SJSA1 (cell line): Measurements from ENCODE around the gene C11orf65. TPM values are rescaled to one million over a fixed set of nuclear protein-coding genes. Genes with fewer than 3 reads are reported as not detected.

Source experiments
- DNase-seq, 2 experiments: peaks; one replicate each; pipeline ENCODE4 v3.0.0-alpha.2; 2015 to 2020; ENCODE audit warnings: low spot score in 2 of 2, low read depth in 1 of 2
- H3K27ac ChIP-seq: fragments of 250-450 bp; sonication (Bioruptor Pico); 2 replicates; pipeline ENCODE4 v1.5.1; 2020; ENCODE audit warnings: mild to moderate bottlenecking, moderate library complexity
- H3K27me3 ChIP-seq: fragments of 250-450 bp; sonication (Bioruptor Pico); replicated peaks from 2 replicates; pipeline ENCODE4 v1.5.1; 2020; ENCODE audit warnings: mild to moderate bottlenecking, moderate library complexity
- H3K36me3 ChIP-seq: fragments of 250-450 bp; sonication (Bioruptor Pico); 2 replicates; pipeline ENCODE4 v1.5.1; 2020; ENCODE audit warnings: mild to moderate bottlenecking
- H3K4me1 ChIP-seq: fragments of 250-450 bp; sonication (Bioruptor Pico); replicated peaks from 2 replicates; pipeline ENCODE4 v1.6.1; 2021; ENCODE audit warnings: mild to moderate bottlenecking
- H3K4me3 ChIP-seq: fragments of 250-450 bp; sonication (Bioruptor Pico); 2 replicates; pipeline ENCODE4 v1.5.1; 2020; ENCODE audit warnings: mild to moderate bottlenecking
- H3K9me3 ChIP-seq: fragments of 250-450 bp; sonication (Bioruptor Pico); replicated peaks from 2 replicates; pipeline ENCODE4 v1.5.1; 2020; ENCODE audit warnings: mild to moderate bottlenecking
- total RNA-seq: library from RNA; depleted of rRNA; stranded (reverse); fragments of >200 nt; shearing (Covaris generic); gene quantifications from 2 replicates; pipeline ENCODE4 v1.2.3, GENCODE V29; 2014

C11orf65 gene
- total RNA-seq, 1 experiment from 2014 or later = not detected

GRCh38 chr11:108370990-108371389, 96.3 kb downstream of the C11orf65 start:
- Histone ChIP-seq H3K4me1 (no peaks in the 10 kb centered on the region), H3K27ac (no peak overlapping the region), H3K9me3 (no peaks in the 10 kb centered on the region), H3K27me3 (no peaks in the 10 kb centered on the region), H3K4me3 (no peak overlapping the region), H3K36me3 (no peaks in the 10 kb centered on the region)
- DNase-seq = no peak

DNA sequence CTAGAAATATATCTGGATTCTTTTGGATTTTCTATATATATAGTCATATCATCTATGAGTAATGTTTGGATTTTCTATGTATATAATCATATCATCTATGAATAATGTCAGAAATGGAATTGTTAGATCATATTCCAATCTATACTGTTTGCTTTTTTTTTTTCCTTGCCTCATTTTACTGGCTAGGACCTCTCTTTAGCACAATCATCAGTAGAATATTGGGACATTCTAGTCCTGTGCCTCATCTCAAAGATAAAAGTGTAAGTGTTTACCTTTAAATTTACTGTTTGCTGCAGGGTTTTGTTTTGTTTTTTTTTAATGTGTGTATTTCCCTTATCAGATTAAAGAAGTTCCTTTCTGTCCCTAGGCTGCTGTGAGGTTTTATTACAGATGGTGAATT, 97.0 kb downstream of the C11orf65 start:
- H3K36me3 ChIP-seq = no peaks in the 10 kb centered on the region
- DNase-seq = no peak
- no peak overlapping the region for H3K27ac ChIP-seq
- H3K27me3 ChIP-seq = no peaks in the 10 kb centered on the region
- H3K4me1 ChIP-seq = no peaks in the 10 kb centered on the region
- H3K4me3 ChIP-seq = no peak overlapping the region
- no peaks in the 10 kb centered on the region for H3K9me3 ChIP-seq

GRCh38 chr11:108369064-108369463, 98.3 kb downstream of the C11orf65 start:
- Histone ChIP-seq H3K4me1 (0 out of 2 replicates have a peak, but pooled peaks cover 7% of the 10 kb centered on the region), H3K36me3 (no peaks in the 10 kb centered on the region), H3K27ac (no peak overlapping the region), H3K27me3 (no peaks in the 10 kb centered on the region), H3K4me3 (no peak overlapping the region), H3K9me3 (no peaks in the 10 kb centered on the region)
- no peak for DNase-seq

DNA sequence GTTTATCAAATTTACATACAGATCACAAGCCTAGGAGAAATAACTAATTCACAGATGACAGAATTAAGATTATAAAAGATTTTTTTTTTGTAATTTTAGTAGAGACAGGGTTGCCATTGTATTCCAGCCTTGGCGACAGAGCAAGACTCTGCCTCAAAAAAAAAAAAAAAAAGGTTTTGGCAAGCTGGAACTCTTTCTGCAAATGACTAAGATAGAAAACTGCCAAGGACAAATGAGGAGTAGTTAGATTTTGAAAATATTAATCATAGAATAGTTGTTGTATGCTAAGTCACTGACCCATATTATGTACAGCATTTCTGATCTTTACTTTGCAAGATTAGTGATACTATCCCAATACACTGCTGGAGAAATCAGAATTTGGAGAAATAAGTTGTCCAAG, 99.2 kb downstream of the C11orf65 start:
- H3K27me3 ChIP-seq = no peaks in the 10 kb centered on the region
- DNase-seq = no peak
- H3K4me3 ChIP-seq = no peak overlapping the region
- no peaks in the 10 kb centered on the region for H3K36me3 ChIP-seq
- H3K9me3 ChIP-seq = no peaks in the 10 kb centered on the region
- no peak overlapping the region for H3K27ac ChIP-seq
- peaks cover 12% of the 10 kb centered on the region; the same call in 1 of the 2 replicates for H3K4me1 ChIP-seq

GRCh38 chr11:108364159-108364558, 103.2 kb downstream of the C11orf65 start:
- H3K36me3 ChIP-seq = no peaks in the 10 kb centered on the region
- no peaks in the 10 kb centered on the region for H3K9me3 ChIP-seq
- no peak overlapping the region for H3K4me3 ChIP-seq
- H3K27me3 ChIP-seq = no peaks in the 10 kb centered on the region
- H3K4me1 ChIP-seq = peaks cover 12% of the 10 kb centered on the region; the same call in 1 of the 2 replicates
- DNase-seq = no peak
- no peak overlapping the region for H3K27ac ChIP-seq

GRCh38 chr11:108351468-108351867, 115.9 kb downstream of the C11orf65 start:
- Histone ChIP-seq H3K9me3 (no peaks in the 10 kb centered on the region), H3K36me3 (peaks cover 7% of the 10 kb centered on the region), H3K27ac (no peak overlapping the region), H3K4me3 (no peak overlapping the region), H3K4me1 (no peaks in the 10 kb centered on the region), H3K27me3 (no peaks in the 10 kb centered on the region)
- no peak for DNase-seq

GRCh38 chr11:108346451-108346850, 120.9 kb downstream of the C11orf65 start:
- no peak for DNase-seq
- no peaks in the 10 kb centered on the region for H3K27me3 ChIP-seq
- H3K27ac ChIP-seq = no peak overlapping the region
- H3K4me1 ChIP-seq = no peaks in the 10 kb centered on the region
- H3K9me3 ChIP-seq = no peaks in the 10 kb centered on the region
- H3K36me3 ChIP-seq = no peaks in the 10 kb centered on the region
- no peak overlapping the region for H3K4me3 ChIP-seq

DNA sequence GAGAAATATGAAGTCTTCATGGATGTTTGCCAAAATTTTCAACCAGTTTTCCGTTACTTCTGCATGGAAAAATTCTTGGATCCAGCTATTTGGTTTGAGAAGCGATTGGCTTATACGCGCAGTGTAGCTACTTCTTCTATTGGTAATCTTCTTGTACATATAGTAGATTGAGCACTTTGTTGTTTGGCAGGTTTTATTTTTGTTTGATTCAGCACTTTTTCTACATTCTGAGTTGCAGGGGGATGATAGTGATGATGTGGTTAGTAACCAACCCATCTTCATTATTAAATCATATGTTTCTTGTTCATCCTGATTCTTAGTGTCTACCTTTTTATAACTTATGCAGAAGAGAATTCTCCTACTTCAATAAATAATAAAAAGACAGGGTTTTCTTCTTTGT, 121.6 kb downstream of the C11orf65 start:
- no peaks in the 10 kb centered on the region for H3K36me3 ChIP-seq
- no peaks in the 10 kb centered on the region for H3K4me1 ChIP-seq
- DNase-seq = no peak
- no peaks in the 10 kb centered on the region for H3K9me3 ChIP-seq
- H3K27ac ChIP-seq = no peak overlapping the region
- no peak overlapping the region for H3K4me3 ChIP-seq
- H3K27me3 ChIP-seq = no peaks in the 10 kb centered on the region

GRCh38 chr11:108343714-108344113, 123.6 kb downstream of the C11orf65 start:
- H3K4me1 ChIP-seq = no peaks in the 10 kb centered on the region
- H3K27ac ChIP-seq = no peak overlapping the region
- H3K27me3 ChIP-seq = no peaks in the 10 kb centered on the region
- no peaks in the 10 kb centered on the region for H3K9me3 ChIP-seq
- H3K4me3 ChIP-seq = no peak overlapping the region
- DNase-seq = no peak
- no peaks in the 10 kb centered on the region for H3K36me3 ChIP-seq

GRCh38 chr11:108341654-108342053, 125.7 kb downstream of the C11orf65 start:
- no peak for DNase-seq
- Histone ChIP-seq H3K4me1 (no peaks in the 10 kb centered on the region), H3K4me3 (no peak overlapping the region), H3K36me3 (no peaks in the 10 kb centered on the region), H3K9me3 (no peaks in the 10 kb centered on the region), H3K27me3 (no peaks in the 10 kb centered on the region), H3K27ac (no peak overlapping the region)

DNA sequence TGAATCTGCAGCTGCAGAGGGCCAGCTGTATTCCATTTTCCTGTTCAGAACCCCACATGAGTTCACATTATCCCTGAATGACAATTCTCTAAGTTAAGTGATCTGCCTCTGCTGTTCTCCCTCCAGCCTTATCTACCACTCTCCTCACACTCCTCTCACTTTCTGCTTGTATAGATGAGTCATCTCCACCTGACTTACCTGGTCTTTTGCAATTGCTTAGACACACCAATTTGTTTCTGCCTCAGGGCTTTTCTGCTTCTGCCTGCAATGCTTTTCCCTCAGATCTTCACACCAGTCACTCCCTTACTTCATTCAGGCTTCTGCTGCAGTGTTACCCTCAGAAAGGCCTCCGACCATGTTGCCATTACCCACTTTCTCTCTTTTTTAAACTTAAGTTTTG, 126.4 kb downstream of the C11orf65 start:
- H3K27ac ChIP-seq = no peak overlapping the region
- no peak for DNase-seq
- no peaks in the 10 kb centered on the region for H3K27me3 ChIP-seq
- H3K4me3 ChIP-seq = no peak overlapping the region
- no peaks in the 10 kb centered on the region for H3K9me3 ChIP-seq
- no peaks in the 10 kb centered on the region for H3K4me1 ChIP-seq
- H3K36me3 ChIP-seq = no peaks in the 10 kb centered on the region

DNA sequence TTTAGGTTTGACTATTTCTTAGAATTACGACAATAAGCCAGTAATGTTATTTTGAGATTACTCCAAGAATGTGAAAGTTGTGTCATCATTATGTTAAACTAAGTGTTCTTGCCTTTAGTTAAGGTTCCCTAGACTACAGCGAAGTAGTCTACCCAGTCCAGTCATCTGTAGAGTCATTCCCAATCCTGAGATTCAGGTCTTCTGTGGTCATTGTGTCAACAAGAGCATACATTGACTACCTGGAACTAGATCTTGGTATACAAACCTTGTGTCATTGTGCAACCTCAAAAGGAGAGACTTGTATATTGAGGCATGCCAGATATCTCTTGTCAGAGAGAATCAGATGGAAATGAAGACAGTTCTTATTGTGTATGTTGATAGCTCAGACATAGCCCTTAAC, 128.6 kb downstream of the C11orf65 start:
- no peak overlapping the region for H3K4me3 ChIP-seq
- H3K36me3 ChIP-seq = no peaks in the 10 kb centered on the region
- H3K9me3 ChIP-seq = no peaks in the 10 kb centered on the region
- H3K27me3 ChIP-seq = no peaks in the 10 kb centered on the region
- no peak overlapping the region for H3K27ac ChIP-seq
- DNase-seq = no peak
- no peaks in the 10 kb centered on the region for H3K4me1 ChIP-seq

DNA sequence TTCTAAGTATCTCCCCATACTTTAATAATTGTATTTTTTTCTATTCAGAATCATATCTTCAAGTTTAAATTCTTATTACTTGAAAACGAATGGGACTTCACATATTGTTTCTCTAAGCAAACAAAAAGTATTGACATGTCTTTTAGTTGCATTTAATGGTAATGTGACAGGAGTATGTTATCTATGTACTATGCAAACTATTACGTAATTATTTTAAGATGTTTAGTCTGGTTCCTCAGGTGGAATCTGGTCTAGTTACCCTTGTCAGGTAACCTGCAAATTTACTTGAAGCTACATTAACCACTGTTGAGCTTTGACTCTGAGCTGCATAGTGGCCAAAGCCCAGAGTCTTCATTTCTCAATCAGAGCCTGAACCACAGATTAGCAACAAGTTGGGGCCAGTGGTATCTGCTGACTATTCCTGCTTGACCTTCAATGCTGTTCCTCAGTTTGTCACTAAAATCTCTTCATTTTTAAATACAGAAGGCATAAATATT, 133.9 kb downstream of the C11orf65 start:
- Histone ChIP-seq H3K4me1 (no peaks in the 10 kb centered on the region), H3K27me3 (no peaks in the 10 kb centered on the region), H3K36me3 (0 out of 2 replicates have a peak, but pooled peaks cover 2% of the 10 kb centered on the region), H3K9me3 (no peaks in the 10 kb centered on the region), H3K4me3 (no peak overlapping the region), H3K27ac (no peak overlapping the region)
- no peak for DNase-seq
